Left renal cortex interstitium (tissue), 4 donors: ENCODE results near the gene METTL6. TPM values are rescaled to one million over a fixed set of nuclear protein-coding genes. Genes with fewer than 3 reads are reported as not detected.
"Not testable (repeated sequence)": the region's sequence is repeated elsewhere in the genome, so short reads cannot be mapped to it uniquely, and the experiment has no call there.

Source experiments
- DNase-seq, 4 donors: peaks; one replicate each; pipeline ENCODE4 v3.0.0-alpha.2; 2013; ENCODE audit warnings: low read depth in 4 of 4, low spot score in 2 of 4, missing footprints in 1 of 4
- polyA plus RNA-seq, 4 donors: library from polyadenylated mRNA; unstranded; fragments of 120-200 nt; gene quantifications; one replicate each; pipeline ENCODE4 v1.2.1, GENCODE V29; 2013; ENCODE audit not compliant: insufficient read length in 4 of 4

Gene METTL6, protein sequence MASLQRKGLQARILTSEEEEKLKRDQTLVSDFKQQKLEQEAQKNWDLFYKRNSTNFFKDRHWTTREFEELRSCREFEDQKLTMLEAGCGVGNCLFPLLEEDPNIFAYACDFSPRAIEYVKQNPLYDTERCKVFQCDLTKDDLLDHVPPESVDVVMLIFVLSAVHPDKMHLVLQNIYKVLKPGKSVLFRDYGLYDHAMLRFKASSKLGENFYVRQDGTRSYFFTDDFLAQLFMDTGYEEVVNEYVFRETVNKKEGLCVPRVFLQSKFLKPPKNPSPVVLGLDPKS
- 10 to 100 TPM; 22.8 to 28.5 (median 28.0) TPM for polyA plus RNA-seq

DNA sequence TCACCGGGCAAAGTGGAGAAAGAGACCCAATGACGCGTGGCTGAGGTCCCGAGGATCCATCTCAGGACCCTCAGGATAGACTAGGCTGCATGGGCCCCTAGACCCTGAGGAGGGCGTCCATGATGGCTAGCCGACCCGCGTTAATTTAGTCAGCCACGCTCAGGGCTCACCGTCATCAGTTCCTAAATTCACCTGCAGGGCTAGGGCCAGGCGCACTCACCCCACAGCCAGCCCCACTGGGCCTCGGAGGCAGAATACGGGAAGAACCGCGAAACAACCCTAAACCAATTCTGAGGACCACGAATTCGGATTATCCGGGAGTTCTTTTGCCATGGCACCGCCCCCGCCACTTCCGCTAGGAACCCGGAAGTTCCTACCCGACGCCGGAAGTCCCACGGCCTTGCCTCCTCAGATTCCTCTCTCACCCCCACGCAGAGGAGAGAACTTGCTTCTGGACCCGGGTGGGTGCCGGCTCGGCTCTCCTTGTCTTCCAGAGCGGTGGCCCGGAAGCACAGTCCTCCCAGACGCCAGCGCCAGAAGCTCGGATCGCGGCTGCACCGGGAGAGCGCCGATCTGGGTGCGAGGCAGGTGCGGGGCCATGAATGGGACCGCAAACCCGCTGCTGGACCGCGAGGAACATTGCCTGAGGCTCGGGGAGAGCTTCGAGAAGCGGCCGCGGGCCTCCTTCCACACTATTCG is at the start of gene METTL6, which contains the start of gene EAF1:
TSS of gene METTL6 (minus strand) at position 363 of the 699 bp plus-strand sequence. CDS start 1,033 bp downstream, outside the sequence.
TSS of gene EAF1 (plus strand) at position 417 of the 699 bp plus-strand sequence. CDS start at position 599, 182 bp downstream.
- peak; percentile 60 to 68 (median 66) for DNase-seq

DNA sequence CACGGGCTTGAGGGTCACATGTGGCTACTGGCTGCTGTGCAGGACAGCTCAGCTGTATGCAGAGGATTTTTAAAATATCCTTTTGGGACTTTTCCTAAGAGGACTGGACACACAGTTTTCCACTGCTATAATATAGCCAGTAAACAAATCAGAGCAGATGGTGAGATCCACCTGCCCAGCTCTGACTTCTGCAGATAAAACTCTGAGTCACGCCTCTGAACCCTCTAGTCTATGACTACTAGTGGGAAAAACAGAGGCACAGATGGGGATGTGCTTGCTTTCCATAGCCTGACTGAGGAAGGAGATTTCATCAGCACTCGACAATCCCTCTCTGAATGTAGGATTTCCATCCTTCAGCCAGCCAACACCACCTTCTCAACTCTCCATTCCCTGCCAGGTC is 49.0 kb upstream of the METTL6 start:
- no peak for DNase-seq

DNA sequence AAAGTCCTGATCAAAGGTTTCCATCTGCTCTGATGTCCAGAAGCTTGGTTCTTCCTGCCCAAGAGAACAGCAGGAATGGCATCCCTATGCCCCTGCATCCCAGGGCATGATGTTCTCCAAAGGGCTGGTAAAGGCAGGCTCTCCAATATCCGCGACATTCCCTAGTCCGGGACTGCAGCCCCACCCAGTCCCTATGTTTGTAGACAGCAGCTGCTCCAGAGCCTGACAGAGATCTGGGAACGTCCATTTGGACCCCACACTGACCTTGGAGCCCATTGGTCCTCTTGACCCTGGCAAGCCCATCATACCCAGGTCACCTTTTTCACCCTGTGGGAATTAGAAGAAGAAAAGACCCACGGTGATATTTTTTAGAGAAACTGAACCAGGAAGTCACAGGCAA is 47.8 kb upstream of the METTL6 start:
- no peak for DNase-seq

GRCh38 chr3:15471861-15472260 is 44.5 kb upstream of the METTL6 start:
- no peak for DNase-seq

GRCh38 chr3:15470849-15471248 is 43.5 kb upstream of the METTL6 start:
- no peak for DNase-seq

DNA sequence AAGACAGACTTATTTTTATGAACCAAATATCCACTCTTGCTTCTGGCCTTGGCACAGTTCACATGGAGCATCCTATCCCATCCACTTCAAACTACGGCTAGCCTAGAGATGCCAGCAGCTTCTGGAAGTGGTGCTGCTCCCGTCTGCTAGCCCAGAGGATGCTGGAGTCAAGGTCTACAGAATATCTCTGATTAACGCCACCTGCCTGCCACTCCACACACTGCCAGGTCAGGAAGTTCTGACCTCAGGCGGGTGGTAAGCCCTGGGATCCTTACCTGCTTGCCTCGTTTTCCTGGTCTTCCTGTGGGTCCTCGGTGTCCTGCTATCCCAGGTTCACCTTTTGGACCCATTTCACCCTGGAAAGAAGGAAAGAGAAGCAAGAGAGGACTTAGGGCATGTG is 42.9 kb upstream of the METTL6 start:
- no peak for DNase-seq

DNA sequence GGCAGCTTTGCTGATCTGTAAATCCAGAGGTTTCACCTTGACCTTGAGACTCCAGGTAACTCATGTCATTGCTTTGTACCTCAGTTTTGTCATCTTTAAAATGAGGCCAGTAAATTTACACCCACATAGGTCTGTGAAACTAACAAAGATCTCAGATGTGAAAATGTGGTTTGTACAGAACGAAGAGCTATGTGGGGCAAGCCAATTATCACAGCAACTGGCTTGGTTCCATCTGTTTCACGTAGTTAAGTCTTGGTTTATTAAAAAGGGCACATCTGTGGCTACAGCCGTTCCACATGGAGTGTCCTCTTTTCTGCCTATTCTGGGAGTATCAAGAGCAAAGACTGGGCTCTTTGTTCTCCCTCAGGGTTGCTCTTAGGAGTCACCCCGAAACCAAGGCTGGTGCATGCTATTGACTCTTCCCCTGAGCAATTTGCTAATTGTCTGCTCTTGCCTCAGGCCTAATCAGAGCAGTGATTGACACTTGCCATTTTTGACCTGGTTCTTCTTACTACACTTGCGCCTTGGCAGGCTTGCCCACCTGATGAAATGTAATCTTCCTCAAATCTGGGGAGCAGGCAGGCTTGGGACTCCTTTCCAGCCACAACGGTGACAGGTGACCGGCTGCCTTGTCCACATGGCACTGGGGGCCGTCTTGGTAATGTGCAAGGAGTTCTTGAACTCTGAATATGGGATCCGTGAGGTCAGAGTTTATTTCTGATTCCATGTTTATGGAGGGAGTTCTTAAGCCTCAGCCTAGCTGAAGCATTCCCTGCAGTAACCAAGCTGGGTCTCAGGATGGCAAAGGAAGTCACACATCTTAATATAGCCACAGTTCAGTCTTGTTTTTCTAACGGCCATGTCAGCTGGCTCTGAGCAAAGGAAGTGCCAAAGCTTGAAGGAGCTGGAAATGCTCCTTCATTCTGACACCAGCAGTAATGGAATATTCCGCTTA is 40.2 kb upstream of the METTL6 start:
- DNase-seq, result no peak

DNA sequence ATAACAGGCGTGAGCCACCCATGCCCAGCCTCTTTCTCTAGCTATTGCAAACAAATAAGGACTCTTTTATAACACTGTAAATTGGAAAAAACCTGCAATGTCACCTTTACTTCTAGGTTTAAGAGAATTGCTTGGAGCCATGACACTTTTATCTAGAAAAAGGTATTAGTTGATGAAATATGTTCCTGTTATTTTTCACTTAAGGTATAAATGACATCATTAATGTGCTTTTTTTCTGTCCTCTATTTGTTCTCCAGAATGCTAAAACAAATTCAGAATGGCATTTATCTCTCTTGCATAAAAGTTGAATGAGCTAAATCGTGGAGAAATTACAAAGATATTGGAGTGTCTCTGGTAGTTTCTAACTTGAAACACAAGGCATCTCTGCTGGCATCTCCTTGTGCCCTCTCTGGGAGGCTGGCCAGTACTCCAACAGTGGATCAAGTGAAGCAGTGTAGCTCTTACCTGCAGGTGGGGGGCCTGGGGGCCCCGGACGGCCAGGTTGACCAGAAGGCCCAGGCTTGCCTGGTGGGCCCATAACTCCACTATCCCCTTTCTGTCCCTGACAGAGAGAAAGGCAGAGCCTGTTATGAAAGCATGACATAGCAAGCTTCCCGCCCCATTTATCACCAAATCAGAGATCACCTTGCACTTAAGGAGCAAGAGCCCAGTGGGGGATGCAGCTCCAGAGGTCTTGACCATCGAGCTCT is 38.7 kb upstream of the METTL6 start:
- DNase-seq, result no peak

GRCh38 chr3:15462451-15462850 is 35.1 kb upstream of the METTL6 start:
- DNase-seq, result no peak

GRCh38 chr3:15460891-15461531 is 33.7 kb upstream of the METTL6 start:
- DNase-seq, result no peak

DNA sequence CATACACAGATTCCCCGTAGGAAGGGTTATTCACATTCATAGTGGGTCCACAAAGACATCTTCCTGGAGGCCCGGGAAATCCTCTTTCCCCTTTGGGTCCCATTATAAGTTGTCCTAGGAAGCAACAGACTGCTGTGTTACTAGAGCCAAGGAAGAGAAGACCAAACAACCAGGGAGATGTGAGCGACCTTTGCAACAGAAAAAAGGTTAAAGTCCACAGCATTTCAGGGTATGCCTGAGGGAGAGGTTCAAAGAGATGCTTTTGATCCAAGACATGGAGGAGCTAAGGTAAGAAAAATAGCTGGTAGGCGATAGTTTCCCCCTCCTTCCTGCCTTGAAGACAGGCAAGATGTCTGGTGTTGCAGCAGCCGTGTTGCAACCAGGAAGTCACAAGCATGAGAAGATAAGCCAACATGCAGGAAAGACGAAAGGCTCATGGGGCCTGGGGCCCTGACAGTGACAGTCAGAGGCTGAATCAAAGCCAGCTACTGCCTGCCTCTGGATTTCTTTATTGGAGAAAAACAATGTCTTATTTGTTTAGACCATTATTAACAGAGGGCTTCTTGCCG is 31.0 kb upstream of the METTL6 start:
- no peak for DNase-seq

DNA sequence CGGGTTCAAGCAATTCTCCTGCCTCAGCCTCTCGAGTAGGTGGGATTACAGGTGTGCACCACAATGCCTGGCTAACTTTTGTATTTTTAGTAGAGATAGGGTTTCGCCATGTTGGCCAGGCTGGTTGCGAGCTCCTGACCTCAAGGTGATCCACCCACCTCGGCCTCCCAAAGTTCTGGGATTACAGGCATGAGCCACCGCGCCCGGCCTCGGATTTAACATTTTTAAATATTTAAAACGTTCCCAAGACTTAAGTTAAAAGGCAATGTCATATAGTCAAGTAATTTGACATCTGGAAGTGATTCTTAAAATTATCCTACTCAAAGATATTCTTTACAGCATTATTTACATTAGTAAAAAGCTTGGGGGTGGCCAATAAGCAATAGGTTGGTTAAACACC is 29.6 kb upstream of the METTL6 start:
- not testable (repeated sequence) for DNase-seq

DNA sequence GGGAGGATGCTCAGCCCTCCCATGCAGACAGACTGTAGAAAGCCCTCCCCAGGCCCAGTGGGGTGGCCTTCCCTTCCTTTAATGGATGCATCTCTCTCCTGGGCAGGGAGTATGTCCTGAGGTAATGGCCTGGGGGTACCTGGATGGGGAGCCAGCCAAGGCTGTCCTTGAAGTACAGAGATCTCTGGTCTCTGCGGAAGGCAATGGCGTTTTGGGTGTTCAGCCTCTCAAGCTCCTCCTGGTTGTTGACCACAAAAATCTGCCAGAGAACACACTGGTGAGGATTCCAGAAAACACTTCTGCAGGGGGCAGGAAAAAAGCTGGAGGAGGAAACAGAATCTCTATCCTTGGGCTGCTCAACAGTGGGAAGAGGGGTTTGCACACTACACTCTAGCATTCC is 29.0 kb upstream of the METTL6 start:
- DNase-seq, result no peak

GRCh38 chr3:15455756-15456155 is 28.4 kb upstream of the METTL6 start:
- DNase-seq, result no peak

DNA sequence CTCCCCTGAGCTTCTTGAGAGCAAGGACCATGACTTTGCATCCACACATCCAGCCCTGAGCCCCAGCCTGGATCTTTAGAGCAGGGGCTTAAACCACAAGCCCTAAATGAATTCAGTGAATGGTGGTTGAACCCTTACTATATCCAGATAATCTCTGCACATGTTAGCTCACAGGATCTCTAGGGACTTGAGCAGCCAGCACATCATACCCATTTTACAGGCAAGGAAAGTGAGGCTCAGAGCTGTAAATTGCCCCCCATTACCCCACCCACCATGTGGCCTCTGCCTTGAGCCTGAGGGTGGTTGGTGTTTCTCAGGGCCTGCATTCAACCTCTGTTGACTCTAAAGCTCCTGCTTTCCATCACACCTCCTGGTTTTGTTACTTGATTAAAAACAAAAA is 27.6 kb upstream of the METTL6 start:
- no peak for DNase-seq

DNA sequence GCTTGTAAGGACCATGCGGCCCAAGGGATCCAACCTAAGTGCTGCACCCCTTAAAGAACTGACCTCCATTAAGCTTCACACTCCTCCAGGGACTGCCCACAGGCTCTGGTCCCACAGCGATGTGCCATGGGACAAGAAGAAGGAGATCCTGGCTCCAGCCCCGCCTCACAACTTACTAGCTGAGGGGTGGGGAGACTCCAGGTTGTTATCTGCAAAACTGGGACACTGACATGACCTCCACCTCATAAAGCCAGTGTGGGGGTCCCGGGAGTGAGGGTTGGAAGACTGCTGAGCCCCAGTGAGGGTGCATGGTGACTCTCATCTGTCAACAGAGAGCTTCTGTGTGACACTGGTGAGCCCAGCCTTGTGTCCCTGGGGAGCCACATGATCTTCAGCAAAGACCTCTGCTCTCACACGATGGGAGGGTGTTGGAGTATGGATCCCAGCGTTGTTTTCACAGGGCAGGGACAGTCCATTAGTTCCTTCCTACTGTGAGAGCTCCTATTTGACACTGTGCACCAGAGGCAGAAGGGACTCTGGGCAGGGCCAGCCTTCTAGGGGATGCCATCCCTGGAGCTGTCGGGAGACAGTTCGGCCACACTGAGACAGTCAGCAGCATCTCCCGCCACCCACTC is 26.8 kb upstream of the METTL6 start:
- DNase-seq, result no peak

DNA sequence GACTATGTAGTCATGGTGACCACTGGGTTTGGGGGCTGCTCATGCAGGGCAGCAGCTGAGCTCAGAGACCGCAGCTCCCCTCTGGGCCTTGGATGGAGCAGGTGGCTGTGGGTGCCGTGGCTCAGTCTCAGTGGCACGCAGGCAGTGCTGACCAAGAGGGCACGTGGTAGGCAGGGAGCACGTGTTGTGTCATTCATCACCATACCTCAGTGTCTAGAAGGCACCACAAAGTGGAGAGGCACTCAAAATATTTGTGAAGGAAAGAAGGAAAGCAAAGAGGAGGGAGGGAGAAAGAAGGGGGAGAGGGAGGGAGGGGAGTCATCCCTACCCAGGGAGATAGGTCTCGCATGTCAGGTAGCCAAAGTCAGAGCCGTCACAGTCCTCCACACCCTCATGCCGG is 26.2 kb upstream of the METTL6 start:
- no peak for DNase-seq

DNA sequence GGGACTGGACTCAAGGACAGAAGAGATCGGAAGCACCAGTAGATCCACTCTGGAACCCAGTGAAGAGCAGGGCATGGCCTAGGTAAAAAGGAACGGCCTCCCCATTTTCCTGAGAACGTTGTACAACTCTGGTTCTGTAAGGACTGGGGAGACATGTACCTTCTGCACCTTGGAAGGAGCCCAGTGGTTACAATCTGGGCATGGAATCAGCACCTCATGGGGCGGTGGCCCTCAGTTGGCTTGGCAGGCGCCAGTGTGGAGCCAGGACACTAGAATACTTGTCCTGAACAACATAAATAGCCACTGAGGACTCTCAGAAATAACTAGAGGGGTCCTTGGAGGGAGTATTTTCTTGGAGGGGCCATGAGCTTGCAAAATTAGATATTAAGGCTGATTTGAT is 25.6 kb upstream of the METTL6 start:
- no peak for DNase-seq

- no peak for DNase-seq
Measured at GRCh38 chr3:15452156-15452555, 24.8 kb upstream of the METTL6 start.
